OCI-LY7 (cell line): ENCODE measurements around the gene SPINT1. TPM values are rescaled to one million over a fixed set of nuclear protein-coding genes. Genes with fewer than 3 reads are reported as not detected.

ENCODE experiments used
- BruUV-seq: library from RNA; stranded (reverse); fragments of 400-500 nt; replicated peaks from 2 replicates; lab custom pipeline; 2021; lab: Mats Ljungman, UMichigan
- CTCF ChIA-PET: fragments of 300-600 bp; sonication (Branson Sonifier 250); formaldehyde crosslinking; loops from one replicate; lab custom pipeline; 2022; ENCODE audit warnings: antibody characterized with exemption; ENCODE audit not compliant: unreplicated experiment; lab: Charles Lee
- POLR2A ChIA-PET: fragments of 300-600 bp; sonication (Branson Sonifier 250); formaldehyde crosslinking; loops from one replicate; lab custom pipeline; 2022; ENCODE audit warnings: antibody characterized with exemption; lab: Charles Lee
- DNase-seq: peaks from one replicate; pipeline ENCODE4 v3.0.0-alpha.2; 2015; ENCODE audit warnings: low spot score
- H2AFZ ChIP-seq: fragments of 200-600 bp; sonication (generic), shearing (Covaris generic); 2 replicates; pipeline ENCODE4 v1.6.1; 2014; ENCODE audit warnings: mild to moderate bottlenecking, antibody characterized with exemption, low read length, moderate library complexity
- H3K27ac ChIP-seq: fragments of 200-600 bp; sonication (generic); 2 replicates; pipeline ENCODE4 v1.5.1; 2014; ENCODE audit warnings: mixed run types, low read depth, mild to moderate bottlenecking, moderate library complexity, low read length, inconsistent platforms; ENCODE audit not compliant: poor library complexity, severe bottlenecking
- H3K36me3 ChIP-seq: fragments of 200-600 bp; sonication (generic); 2 replicates; pipeline ENCODE4 v1.6.1; 2014; ENCODE audit warnings: mild to moderate bottlenecking, antibody characterized with exemption, low read length, moderate library complexity, mixed read lengths; ENCODE audit not compliant: insufficient read depth
- H3K4me1 ChIP-seq: fragments of 200-600 bp; sonication (generic); 2 replicates; pipeline ENCODE4 v1.5.1; 2014; ENCODE audit warnings: mild to moderate bottlenecking, low read length; ENCODE audit not compliant: insufficient read depth, poor library complexity, severe bottlenecking
- H3K4me2 ChIP-seq: fragments of 200-600 bp; sonication (generic); 2 replicates; pipeline ENCODE4 v1.6.1; 2014; ENCODE audit warnings: mild to moderate bottlenecking, low read length
- H3K4me3 ChIP-seq: fragments of 200-600 bp; sonication (generic); 2 replicates; pipeline ENCODE4 v1.5.1; 2014; ENCODE audit warnings: mild to moderate bottlenecking, low read depth, low read length; ENCODE audit not compliant: poor library complexity, severe bottlenecking
- H3K79me2 ChIP-seq: fragments of 200-600 bp; sonication (generic); 2 replicates; pipeline ENCODE4 v1.6.1; 2016; ENCODE audit warnings: low read depth, mild to moderate bottlenecking, low read length, moderate library complexity, mixed read lengths; ENCODE audit not compliant: insufficient read depth
- H3K9me2 ChIP-seq: fragments of 200-600 bp; sonication (generic); 2 replicates; pipeline ENCODE4 v1.6.1; 2016; ENCODE audit warnings: mild to moderate bottlenecking, low read length, mixed read lengths; ENCODE audit not compliant: insufficient read depth
- H3K9me3 ChIP-seq: fragments of 200-600 bp; sonication (generic); 2 replicates; pipeline ENCODE4 v1.6.1; 2014; ENCODE audit warnings: mild to moderate bottlenecking, mixed run types, low read length, mixed read lengths
- H4K20me1 ChIP-seq: fragments of 200-600 bp; sonication (generic); 2 replicates; pipeline ENCODE4 v1.6.1; 2014; ENCODE audit warnings: mild to moderate bottlenecking, antibody characterized with exemption, low read length, moderate library complexity, mixed read lengths; ENCODE audit not compliant: insufficient read depth
- CTCF ChIP-seq: fragments of 200-600 bp; sonication (generic); conservative IDR thresholded peaks from 2 replicates; pipeline ENCODE4 v1.5.1; 2014; ENCODE audit warnings: mild to moderate bottlenecking, antibody characterized with exemption, low read length, moderate library complexity, mixed read lengths
- EZH2phosphoT487 ChIP-seq: fragments of 200-600 bp; sonication (generic); IDR thresholded peaks from 2 replicates; pipeline ENCODE4 v1.6.1; 2018; ENCODE audit warnings: low read depth, borderline replicate concordance, mild to moderate bottlenecking, mixed run types, antibody characterized with exemption, low read length, moderate library complexity, mixed read lengths
- intact Hi-C: fragments of 100-400 bp; cut with micrococcal nuclease; formaldehyde crosslinking; loops from one replicate; pipeline ENCODE4 v1.10.0; 2022; ENCODE audit not compliant: unreplicated experiment
- total RNA-seq, 2 experiments: library from RNA; depleted of rRNA in 1 of 2; stranded (reverse); fragments of >200 nt in 1 of 2; shearing (Covaris generic) in 1 of 2; gene quantifications; 2 replicates each; pipeline ENCODE4 v1.2.3, GENCODE V29; 2014 to 2022

SPINT1 gene
- total RNA-seq, 2 experiments from 2014 or later: 2.4 TPM; not detected in 1

- no peaks in the 10 kb centered on the region for H3K9me3 ChIP-seq
- no peaks in the 10 kb centered on the region for H3K9me2 ChIP-seq
- peak overlapping the region; percentile 76; the same call in 1 of the 2 replicates for H2AFZ ChIP-seq
- no peaks in the 10 kb centered on the region for H3K79me2 ChIP-seq
- TF ChIP-seq EZH2phosphoT487 (no peak), CTCF (no peak)
- peak overlapping the region; percentile 66 for H3K4me2 ChIP-seq
- DNase-seq: peak; percentile 72
- BruUV-seq: no TSS peak
- H4K20me1 ChIP-seq: no peaks in the 10 kb centered on the region
- H3K27ac ChIP-seq: no peak overlapping the region
- CTCF ChIA-PET: interaction anchor here (1.1 to 3.5 kb wide), 3 partner anchors 11 to 47 kb away, joined by 4 to 19 read pairs (median 4); partner anchors contain the start of gene VPS18
- H3K4me3 ChIP-seq: peak overlapping the region; percentile 14
- peaks cover 25% of the 10 kb centered on the region for H3K4me1 ChIP-seq
- POLR2A ChIA-PET: interaction anchor here (0.8 kb wide), 1 partner anchor 14 kb away, joined by 3 read pairs; no protein-coding TSS in a partner anchor
- H3K36me3 ChIP-seq: no peaks in the 10 kb centered on the region
- intact Hi-C loops: no loop called here
Observed at GRCh38 chr15:40847223-40847961, 3.5 kb downstream of the SPINT1 start.

- no peak for TF ChIP-seq CTCF
- TF ChIP-seq EZH2phosphoT487: no peak
- Histone ChIP-seq H3K27ac (no peak overlapping the region), H3K36me3 (no peaks in the 10 kb centered on the region), H3K4me1 (peaks cover 17% of the 10 kb centered on the region), H4K20me1 (no peaks in the 10 kb centered on the region), H3K4me3 (no peak overlapping the region), H3K4me2 (no peak overlapping the region), H3K9me3 (no peaks in the 10 kb centered on the region), H2AFZ (no peak overlapping the region), H3K79me2 (no peaks in the 10 kb centered on the region), H3K9me2 (no peaks in the 10 kb centered on the region)
- CTCF ChIA-PET: no interaction called here
- POLR2A ChIA-PET: no interaction called here
- no TSS peak for BruUV-seq
- intact Hi-C loops: no loop called here
- DNase-seq: no peak
Observed at GRCh38 chr15:40850576-40851112, 6.8 kb downstream of the SPINT1 start.

- no peaks in the 10 kb centered on the region for H3K9me2 ChIP-seq
- no peak overlapping the region for H3K27ac ChIP-seq
- H3K36me3 ChIP-seq: no peaks in the 10 kb centered on the region
- POLR2A ChIA-PET: no interaction called here
- no peak for DNase-seq
- H3K4me2 ChIP-seq: no peak overlapping the region
- TF ChIP-seq CTCF: no peak
- TF ChIP-seq EZH2phosphoT487: no peak
- intact Hi-C loops: no loop called here
- CTCF ChIA-PET: interaction anchor here (0.6 kb wide), 1 partner anchor 34 kb away, joined by 3 read pairs; no protein-coding TSS in a partner anchor
- no peak overlapping the region for H3K4me3 ChIP-seq
- BruUV-seq: no TSS peak
- H3K4me1 ChIP-seq: peaks cover 11% of the 10 kb centered on the region
- H2AFZ ChIP-seq: no peak overlapping the region
- H4K20me1 ChIP-seq: no peaks in the 10 kb centered on the region
- H3K79me2 ChIP-seq: no peaks in the 10 kb centered on the region
- H3K9me3 ChIP-seq: no peaks in the 10 kb centered on the region
Observed at GRCh38 chr15:40852529-40852928, 8.7 kb downstream of the SPINT1 start.
